Stimulated activated CD4-positive, alpha-beta T cell treated with anti-CD3 and anti-CD28 coated beads, Interleukin-4, amount 100 ng/mL, for 1 hour (primary cell): Measurements from ENCODE around the gene FAM120B.
A peak's percentile ranks its signal among the peaks of the same experiment; 100 is the strongest.

ENCODE experiments used
- DNase-seq: peaks from one replicate; pipeline ENCODE4 v3.0.0-alpha.2; 2020

Gene FAM120B

GRCh38 chr6:170287371-170287876 is 19.1 kb upstream of the FAM120B start:
- DNase-seq: no peak

- no peak for DNase-seq
Observed at GRCh38 chr6:170288091-170288631, 18.4 kb upstream of the FAM120B start.

GRCh38 chr6:170288852-170289179 is 17.7 kb upstream of the FAM120B start:
- DNase-seq: no peak

GRCh38 chr6:170289180-170289931 is 17.2 kb upstream of the FAM120B start:
- no peak for DNase-seq

GRCh38 chr6:170289951-170290295 is 16.6 kb upstream of the FAM120B start:
- no peak for DNase-seq

GRCh38 chr6:170290296-170291128 is 16.0 kb upstream of the FAM120B start, which contains the start of gene DLL1:
TSS of gene DLL1 (minus strand) at chr6:170291078. CDS start at chr6:170290139, 939 bp downstream.
- peak; percentile 40 for DNase-seq

- DNase-seq: peak; percentile 38
Observed at GRCh38 chr6:170291271-170292110, 15.1 kb upstream of the FAM120B start.

- DNase-seq: no peak
Observed at GRCh38 chr6:170292111-170292406, 14.5 kb upstream of the FAM120B start.

- DNase-seq: no peak
Observed at GRCh38 chr6:170292407-170293158, 14.0 kb upstream of the FAM120B start.

- DNase-seq: no peak
Observed at GRCh38 chr6:170293341-170294231, 13.0 kb upstream of the FAM120B start.

GRCh38 chr6:170294298-170294730 is 12.2 kb upstream of the FAM120B start:
- DNase-seq: no peak

GRCh38 chr6:170294813-170295509 is 11.6 kb upstream of the FAM120B start:
- DNase-seq: no peak

- peak; percentile 60 for DNase-seq
Observed at GRCh38 chr6:170295510-170296422, 10.8 kb upstream of the FAM120B start.

- DNase-seq: no peak
Observed at GRCh38 chr6:170296423-170296745, 10.2 kb upstream of the FAM120B start.

- DNase-seq: no peak
Observed at GRCh38 chr6:170296746-170297575, 9.6 kb upstream of the FAM120B start.

GRCh38 chr6:170297576-170298330 is 8.8 kb upstream of the FAM120B start:
- DNase-seq: no peak

- no peak for DNase-seq
Observed at GRCh38 chr6:170298688-170299087, 7.9 kb upstream of the FAM120B start.

- DNase-seq: no peak
Observed at GRCh38 chr6:170301184-170301583, 5.4 kb upstream of the FAM120B start.
